ENCODE results near the gene TTC27. TPM values are rescaled to one million over a fixed set of nuclear protein-coding genes. Genes with fewer than 3 reads are reported as not detected.

The TTC27 gene
- total and polyA plus RNA-seq, 10 of the 15 experiments (the other 5 are each of a cell fraction or from before 2014, with no cell fraction given): 20.4 to 34.9 (median 26.0) TPM

GRCh38 chr2:32865399-32866068 lies 237.7 kb downstream of the TTC27 start:
- intact Hi-C loops (cut with micrococcal nuclease; ENCODE audit: unreplicated experiment) (no loop called here), in situ Hi-C loops (cut with MboI) (no loop called here)
- CTCF ChIA-PET: no interaction called here
- Histone ChIP-seq H3K27ac (ENCODE audit: control insufficient read depth, insufficient read depth) (no peak overlapping the region), H3K4me2 (ENCODE audit: control insufficient read depth, insufficient read depth) (no peak overlapping the region), H3K9me3 (replicated peaks; ENCODE audit: control insufficient read depth, insufficient read depth, low read length) (no peaks in the 10 kb centered on the region), H3K27me3 (replicated peaks in 1 of 2; ENCODE audit: control insufficient read depth in 2 of 2, insufficient read depth in 2 of 2, low read length in 1 of 2) (no peaks in the 10 kb centered on the region), H3K9ac (ENCODE audit: control insufficient read depth, insufficient read depth, low read length) (no peak overlapping the region), H4K20me1 (ENCODE audit: control insufficient read depth, insufficient read depth) (no peaks in the 10 kb centered on the region), H3K79me2 (ENCODE audit: control insufficient read depth, insufficient read depth, low read length) (no peaks in the 10 kb centered on the region), H3K4me3 (no peak overlapping the region), H3K4me1 (ENCODE audit: control insufficient read depth, insufficient read depth, low read length) (no peaks in the 10 kb centered on the region), H3K36me3 (ENCODE audit: control insufficient read depth in 2 of 2, insufficient read depth in 2 of 2, low read length in 1 of 2) (no peaks in the 10 kb centered on the region), H2AFZ (ENCODE audit: control insufficient read depth, low read depth, low read length) (no peak overlapping the region)
- BruUV-seq (replicated peaks): no TSS peak
- WGBS (ENCODE audit: insufficient coverage, insufficient replicate concordance, low lambda C conversion rate, missing lambda C conversion rate): 0% methylated on average over 3 of the region's 3 CpGs
- SMC1A ChIA-PET (ENCODE audit: uncharacterized antibody, unreplicated experiment): no interaction called here
- FAIRE-seq (no peak), DNase-seq (ENCODE audit: low read depth, low spot score) (no peak), ATAC-seq (peak; percentile 62)
- RAD21 ChIA-PET (ENCODE audit: unreplicated experiment): no interaction called here
- TF ChIP-seq TCF12 (IDR thresholded peaks at IDR 0.05; ENCODE audit: low read depth, low read length) (no peak), NKRF (conservative IDR thresholded peaks at IDR 0.05) (no peak), NFYA (IDR thresholded peaks at IDR 0.05; ENCODE audit: borderline replicate concordance, low read depth, low read length) (no peak), KLF5 (IDR thresholded peaks at IDR 0.05; ENCODE audit: partially characterized antibody) (no peak), CHD4 (IDR thresholded peaks at IDR 0.05) (no peak), HCFC1 (IDR thresholded peaks at IDR 0.05; ENCODE audit: low read length) (no peak), ESRRA (IDR thresholded peaks at IDR 0.05; ENCODE audit: low read length) (no peak), HDAC2 (IDR thresholded peaks at IDR 0.05) (no peak), ZNF207 (IDR thresholded peaks at IDR 0.05; ENCODE audit: borderline replicate concordance) (no peak), USF1 (IDR thresholded peaks at IDR 0.05; ENCODE audit: borderline replicate concordance, extremely low read length, insufficient read depth, low read depth, low read length) (no peak), ZNF687 (IDR thresholded peaks at IDR 0.05) (no peak), RAD21 (IDR thresholded peaks at IDR 0.05; ENCODE audit: insufficient read depth, low read depth, low read length) (no peak), BRCA1 (IDR thresholded peaks at IDR 0.05; ENCODE audit: low read depth, low read length) (no peak), POLR2A (IDR thresholded peaks at IDR 0.05; ENCODE audit: low read depth, low read length) (no peak), ZNF24 (IDR thresholded peaks at IDR 0.05) (no peak), STAT3 (IDR thresholded peaks at IDR 0.05; ENCODE audit: low read depth, low read length) (no peak), FOXK2 (IDR thresholded peaks at IDR 0.05) (no peak)
- POLR2A ChIA-PET: no interaction called here
